ENCODE results near the gene MAPKAPK2. TPM values are rescaled to one million over a fixed set of nuclear protein-coding genes. Genes with fewer than 3 reads are reported as not detected.

MAPKAPK2 gene
- total RNA-seq, 1 donor from 2014 or later: 214 TPM

DNA sequence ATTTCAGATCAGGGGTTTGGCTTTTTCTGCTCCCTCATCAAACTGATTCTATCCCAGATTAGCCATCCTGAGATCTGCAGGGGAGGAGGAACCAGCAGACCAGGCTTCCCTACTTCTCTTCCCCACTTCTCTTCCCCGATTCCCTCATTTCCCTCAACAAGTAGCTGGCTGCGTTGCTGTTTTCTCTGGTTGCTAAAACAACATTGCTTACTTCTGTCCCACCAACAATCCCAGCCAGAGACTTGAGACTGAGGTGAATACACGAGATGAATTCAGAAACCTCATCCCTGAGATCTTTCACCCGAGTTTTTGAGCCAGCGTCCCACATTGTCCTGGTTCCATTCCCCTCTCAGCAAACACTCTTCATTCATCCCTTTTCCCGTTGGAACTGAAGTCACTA, 27.0 kb upstream of the MAPKAPK2 start:
- DNase-seq (ENCODE audit: missing footprints) (no peak), ATAC-seq (no peak)
- intact Hi-C loops (cut with DNase I): loop anchor here (2.0 kb wide), 2 partner anchors 29 to 67 kb away; no protein-coding TSS in a partner anchor

DNA sequence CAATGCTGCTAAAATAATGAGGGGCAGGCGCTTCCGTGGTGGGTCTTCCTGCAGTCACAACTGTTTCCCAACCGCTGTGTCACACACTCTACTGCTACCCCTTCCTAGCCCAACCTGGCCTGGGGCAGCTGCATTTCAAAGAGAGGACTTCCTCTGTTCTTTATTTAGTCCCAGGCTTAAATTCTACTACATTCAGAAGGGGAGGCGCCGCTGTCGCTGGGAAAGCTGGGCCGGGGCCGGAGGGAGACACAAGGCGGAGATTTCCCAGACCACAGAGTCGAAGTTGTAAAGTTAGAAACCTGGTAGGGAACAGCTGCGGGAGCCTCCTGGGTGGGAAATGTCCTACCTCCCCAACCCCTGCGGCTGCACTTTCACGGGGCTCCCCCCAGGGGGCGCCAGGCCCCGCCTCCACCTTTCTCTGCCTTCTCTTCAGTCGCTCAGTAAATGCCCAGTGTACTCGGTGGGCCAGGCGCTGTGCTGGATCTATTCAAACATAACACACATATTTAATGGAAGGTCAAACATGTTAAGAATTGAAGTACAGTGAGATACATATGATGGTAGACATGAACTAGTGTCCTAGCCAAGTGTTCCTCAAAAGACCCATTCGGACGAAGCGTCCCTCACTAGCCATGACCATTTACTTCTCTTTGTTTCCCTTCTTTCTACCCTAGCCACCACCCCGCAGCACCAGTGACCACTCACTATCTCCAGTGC, 26.3 kb upstream of the MAPKAPK2 start:
- peak; percentile 46 for ATAC-seq
- DNase-seq (ENCODE audit: missing footprints): peak; percentile 78
- intact Hi-C loops (cut with DNase I): loop anchor here (2.0 kb wide), 2 partner anchors 28 to 66 kb away; no protein-coding TSS in a partner anchor

DNA sequence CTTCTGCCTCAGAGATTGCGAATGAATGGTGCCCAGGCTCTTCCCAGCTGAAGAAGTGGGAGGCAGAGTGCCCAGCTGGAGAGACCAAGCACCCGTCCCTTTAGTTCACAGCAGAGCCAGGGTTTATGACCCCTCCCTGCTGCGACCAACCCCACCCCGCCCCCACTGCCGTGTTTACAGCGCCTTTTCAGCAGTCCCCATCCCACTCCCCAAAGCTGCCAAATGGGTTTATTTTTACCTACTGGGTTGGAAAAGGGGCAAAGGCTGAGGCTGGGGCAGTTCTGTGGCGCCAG, 25.8 kb upstream of the MAPKAPK2 start:
- ATAC-seq: peak; percentile 24
- intact Hi-C loops (cut with DNase I): loop anchor here (2.0 kb wide), 2 partner anchors 28 to 66 kb away; no protein-coding TSS in a partner anchor
- DNase-seq (ENCODE audit: missing footprints): no peak

DNA sequence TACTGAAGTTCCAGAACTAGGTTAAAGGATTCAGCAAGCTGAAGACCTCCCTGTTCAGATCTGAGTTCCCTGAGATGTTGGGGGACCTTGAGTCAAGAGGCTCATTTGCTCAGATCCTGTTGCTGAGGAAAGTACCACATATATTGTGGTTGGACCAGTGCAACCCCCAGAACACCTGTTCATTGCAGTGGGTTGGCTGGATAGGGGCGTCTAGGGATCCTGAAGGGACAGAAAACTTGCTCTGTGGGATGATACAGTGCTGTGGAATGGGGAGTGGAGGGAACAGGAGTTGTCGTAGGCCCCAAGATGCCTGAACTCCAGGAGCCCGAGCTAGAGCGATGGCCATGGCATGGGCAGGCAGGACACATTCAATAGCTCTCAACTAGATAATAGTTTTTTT, 24.6 kb upstream of the MAPKAPK2 start:
- no peak for DNase-seq (ENCODE audit: missing footprints)
- ATAC-seq: no peak
- intact Hi-C loops (cut with DNase I): no loop called here

DNA sequence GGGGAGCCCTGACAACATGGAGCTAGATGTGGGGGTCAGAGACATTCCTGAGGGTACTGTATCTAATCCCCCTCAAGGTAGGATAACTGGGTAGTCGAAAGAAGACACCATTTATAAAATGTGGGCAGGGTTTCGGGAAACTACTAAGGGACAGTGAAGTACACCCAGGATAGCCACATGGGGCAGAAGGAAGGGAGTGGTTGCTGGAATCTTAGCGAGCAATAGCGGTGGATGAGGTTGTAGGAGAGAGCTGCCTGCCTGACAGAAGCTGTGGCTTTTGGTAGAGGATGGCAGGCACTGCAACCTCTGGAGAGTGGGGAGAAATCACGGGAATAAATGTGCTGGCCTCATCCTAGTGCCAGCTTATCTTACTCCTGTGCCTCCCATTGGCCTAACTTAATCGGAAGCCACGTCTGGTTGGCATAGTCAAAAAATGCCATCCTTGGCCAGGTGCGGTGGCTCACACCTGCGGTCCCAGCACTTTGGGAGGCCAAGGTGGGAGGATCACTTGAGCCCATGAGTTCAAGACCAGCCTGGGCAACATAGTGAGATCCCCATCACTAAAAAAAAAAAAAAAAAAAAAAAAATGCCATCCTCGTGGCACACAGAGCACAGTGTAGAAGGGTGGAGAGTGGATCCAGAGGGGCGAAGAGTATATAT, 23.4 kb upstream of the MAPKAPK2 start:
- DNase-seq (ENCODE audit: missing footprints) (no peak), ATAC-seq (no peak)
- intact Hi-C loops (cut with DNase I): no loop called here

DNA sequence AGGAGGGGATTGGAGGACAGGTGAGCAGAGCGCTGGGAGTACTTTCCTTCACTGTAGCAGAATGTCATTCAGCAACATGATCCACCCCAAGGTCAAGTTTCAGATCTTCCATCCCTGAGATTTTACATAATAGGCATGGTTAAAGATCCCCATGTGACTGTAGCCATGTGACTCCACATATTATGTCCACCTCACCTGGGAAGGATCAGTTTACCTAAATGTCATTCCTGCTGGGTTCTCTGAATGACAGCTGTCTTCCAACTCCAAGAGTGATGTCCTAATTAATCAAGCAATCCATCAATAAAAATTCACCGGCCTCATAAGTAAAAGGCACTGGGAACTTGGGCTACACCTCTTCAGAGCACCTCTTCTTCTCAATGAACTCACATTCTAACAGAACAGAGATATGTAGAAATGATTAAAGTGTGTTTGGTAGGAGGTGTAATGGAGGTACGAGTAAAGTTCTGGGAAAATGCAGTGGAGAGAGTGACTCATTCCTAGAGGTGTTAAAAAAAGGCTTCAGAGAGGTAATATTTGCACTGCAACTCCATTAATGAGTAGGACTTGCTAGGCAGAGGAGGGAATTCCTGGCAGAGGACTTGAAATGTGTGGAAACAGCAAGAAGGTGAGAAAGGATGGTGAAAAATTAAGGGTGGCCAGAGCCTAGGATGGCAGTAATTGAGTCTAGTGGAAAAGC, 22.2 kb upstream of the MAPKAPK2 start:
- DNase-seq (ENCODE audit: missing footprints) (no peak), ATAC-seq (no peak)
- intact Hi-C loops (cut with DNase I): no loop called here

DNA sequence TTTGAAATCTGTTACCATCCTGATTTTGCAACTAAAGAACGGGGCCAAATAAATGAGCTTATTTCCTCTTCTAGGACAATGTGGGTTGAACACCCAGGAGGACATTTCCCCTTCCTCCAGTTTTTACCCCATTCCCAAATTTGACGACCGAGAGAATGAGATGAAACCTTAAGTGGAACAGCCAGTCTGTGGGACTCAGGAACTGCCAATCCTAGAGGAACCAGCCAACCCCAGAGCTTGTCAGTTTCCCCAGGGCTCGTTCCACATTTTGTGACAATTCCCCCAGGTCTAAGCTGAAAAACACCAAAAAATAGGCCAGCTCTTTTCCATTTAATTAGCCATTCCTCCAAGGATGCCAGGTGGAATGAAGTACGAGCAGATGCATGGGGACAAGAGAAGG, 21.3 kb upstream of the MAPKAPK2 start:
- no peak for ATAC-seq
- DNase-seq (ENCODE audit: missing footprints): no peak
- intact Hi-C loops (cut with DNase I): no loop called here

DNA sequence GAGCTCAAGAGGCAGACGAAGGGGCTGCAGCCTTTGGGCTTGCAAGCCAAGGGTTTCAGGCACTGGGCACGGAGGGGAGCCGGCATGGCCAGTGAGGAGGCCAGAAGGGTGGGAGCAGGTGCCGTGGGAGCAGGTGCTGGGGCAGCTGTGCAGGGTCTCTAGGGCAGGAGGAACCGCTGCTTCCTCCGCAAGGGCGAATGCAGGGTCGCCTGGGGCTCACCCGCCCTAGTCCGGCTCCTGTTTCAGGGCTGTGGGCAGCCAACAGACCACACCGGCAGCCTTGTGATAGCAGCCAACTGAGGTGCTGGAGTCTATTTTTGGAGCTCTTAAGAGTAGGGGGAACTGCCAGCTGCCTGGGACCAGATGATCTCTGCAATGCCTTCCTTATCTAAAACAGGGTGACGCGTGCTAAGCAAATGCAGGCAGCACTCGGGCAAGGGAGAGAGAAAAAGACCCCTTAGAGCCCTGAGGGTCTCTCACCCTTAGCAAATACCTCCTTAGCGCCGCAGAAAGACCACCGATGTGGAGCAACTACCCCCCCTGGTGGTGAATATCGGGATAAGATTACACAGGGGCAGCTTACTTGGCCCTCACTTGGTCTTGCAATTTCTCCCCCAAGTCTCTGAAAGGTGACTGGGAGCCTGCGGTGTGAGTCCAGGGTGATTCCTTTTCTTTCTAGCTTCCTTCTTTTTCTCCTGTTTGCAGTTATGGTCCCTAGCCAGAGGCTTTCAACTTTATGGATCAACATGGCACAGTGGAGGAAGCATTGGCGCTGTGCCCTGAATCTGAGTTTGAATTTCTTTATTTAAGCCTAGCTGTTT, 20.7 kb upstream of the MAPKAPK2 start:
- ATAC-seq: peak; percentile 73
- no peak for DNase-seq (ENCODE audit: missing footprints)
- intact Hi-C loops (cut with DNase I): loop anchor here (1.0 kb wide), 1 partner anchor 30 kb away; no protein-coding TSS in a partner anchor

DNA sequence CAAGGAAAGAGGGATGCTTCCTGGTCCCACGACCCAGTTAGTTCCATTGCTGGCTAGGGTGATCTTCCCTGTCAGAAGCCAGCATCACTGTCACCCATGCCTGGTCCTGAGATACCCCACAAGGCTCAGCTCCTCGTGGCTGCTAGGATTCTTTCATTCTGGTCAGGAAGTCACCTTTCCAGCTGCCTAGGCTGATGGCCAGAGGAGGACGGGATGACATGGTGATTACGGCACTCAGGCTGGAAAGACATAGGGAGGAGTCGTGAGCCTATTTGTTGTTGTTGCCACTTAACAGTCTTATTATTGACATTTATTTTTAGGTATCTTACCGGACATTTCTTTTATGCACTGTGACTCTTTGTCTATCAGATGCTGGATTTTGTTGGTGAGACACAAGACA, 20.0 kb upstream of the MAPKAPK2 start:
- intact Hi-C loops (cut with DNase I): loop anchor here (1.0 kb wide), 1 partner anchor 30 kb away; no protein-coding TSS in a partner anchor
- ATAC-seq (peak; percentile 69), DNase-seq (ENCODE audit: missing footprints) (no peak)

DNA sequence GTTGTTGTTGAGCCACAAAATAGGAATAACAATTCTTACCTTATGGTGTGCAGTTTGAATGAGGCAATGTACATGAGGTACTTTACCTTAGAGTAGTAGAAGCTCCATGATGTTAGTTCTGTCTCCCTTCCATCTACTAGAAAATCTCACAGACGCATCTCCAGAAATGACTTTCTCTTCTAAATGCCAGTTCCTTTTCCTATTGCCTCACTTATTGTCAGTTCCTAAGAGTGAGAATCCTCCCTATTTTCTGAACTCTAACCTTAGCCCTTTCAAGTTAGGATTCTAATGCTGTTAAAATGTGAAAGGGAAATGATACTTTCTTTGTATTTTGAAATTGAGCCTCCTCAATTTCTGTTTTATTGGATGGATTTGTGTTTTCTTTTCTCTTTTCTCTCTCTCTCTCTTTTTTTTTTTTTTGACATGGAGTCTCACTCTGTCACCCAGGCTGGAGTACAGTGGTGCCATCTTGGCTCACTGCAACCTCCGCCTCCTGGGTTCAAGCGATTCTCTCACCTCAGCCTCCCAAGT, 18.6 kb upstream of the MAPKAPK2 start:
- intact Hi-C loops (cut with DNase I): no loop called here
- DNase-seq (ENCODE audit: missing footprints) (no peak), ATAC-seq (no peak)

DNA sequence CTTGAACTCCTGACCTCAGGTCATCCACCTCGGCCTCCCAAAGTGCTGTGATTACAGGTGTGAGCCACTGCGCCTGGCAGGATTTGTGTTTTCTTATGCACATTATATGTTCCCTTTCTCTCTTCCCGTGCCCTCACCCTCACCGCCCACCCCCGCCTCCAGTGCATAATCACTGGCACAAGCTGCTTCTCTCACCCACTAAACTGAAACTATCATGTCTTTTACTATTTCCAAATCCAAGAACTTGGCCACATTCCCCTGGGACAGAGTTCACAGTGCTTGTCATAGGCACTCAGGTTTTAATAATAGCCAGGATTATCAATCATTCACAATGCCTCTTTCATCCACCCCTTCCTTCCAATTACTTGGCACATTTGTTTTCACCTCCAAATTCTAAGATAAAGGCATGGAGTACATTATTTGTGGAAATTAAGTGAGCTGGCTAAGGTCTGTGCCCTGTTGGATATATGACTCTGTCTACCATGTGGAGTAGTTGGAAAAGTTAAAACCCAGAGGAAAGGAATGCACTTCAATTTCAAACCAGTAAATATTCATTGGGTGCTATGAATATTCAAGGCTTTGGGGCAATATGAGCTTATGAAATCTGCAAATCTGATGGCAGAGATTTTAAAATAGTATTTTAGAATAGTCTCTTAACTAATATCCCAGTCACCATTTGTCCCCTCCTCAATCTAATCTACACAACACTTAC, 17.6 kb upstream of the MAPKAPK2 start:
- ATAC-seq (no peak), DNase-seq (ENCODE audit: missing footprints) (no peak)
- intact Hi-C loops (cut with DNase I): no loop called here

DNA sequence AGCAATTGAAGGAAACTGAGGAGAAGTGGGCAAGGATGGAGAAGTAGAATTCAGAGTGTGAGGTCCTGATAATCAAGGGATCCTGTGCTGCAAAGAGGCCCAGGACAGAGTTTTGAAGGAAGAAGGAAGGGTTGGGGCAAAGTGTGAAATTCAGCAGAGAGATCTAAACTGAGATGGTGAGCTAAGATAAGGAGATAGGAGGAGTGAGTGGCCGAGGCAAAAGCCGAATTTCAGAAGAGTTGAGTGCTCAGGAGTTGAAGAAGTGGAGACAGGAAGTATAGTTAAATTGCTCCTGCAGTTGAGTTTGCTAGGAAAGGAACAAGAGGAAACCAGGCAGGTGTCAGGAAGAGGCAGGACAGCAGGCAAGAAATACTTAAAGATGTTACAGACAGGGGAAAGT, 16.4 kb upstream of the MAPKAPK2 start:
- ATAC-seq: no peak
- intact Hi-C loops (cut with DNase I): no loop called here
- no peak for DNase-seq (ENCODE audit: missing footprints)

DNA sequence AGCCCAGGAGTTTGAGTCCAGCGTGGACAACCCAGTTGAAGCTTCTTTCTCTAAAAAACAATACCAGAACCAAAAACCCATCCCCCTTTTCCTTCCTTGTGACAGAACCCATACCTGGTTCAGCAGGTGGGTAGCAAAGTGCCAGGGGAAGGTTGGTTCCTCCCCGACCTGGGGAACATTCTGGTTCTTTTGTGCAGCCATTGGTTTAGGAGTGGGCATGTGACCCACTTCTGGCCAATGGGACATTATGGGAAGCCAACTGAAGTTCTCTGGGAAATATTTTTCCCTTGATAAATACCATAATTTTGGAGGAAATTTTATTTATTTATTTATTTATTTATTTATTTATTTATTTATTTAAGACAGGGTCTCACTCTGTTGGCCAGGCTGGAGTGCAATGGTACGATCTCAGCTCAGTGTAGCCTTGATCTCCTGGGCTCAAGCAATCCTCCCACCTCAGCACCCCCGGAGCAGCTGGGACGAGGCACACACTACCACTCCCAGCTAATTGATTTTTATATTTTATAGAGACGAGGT, 15.8 kb upstream of the MAPKAPK2 start:
- intact Hi-C loops (cut with DNase I): no loop called here
- DNase-seq (ENCODE audit: missing footprints): no peak
- ATAC-seq: no peak

DNA sequence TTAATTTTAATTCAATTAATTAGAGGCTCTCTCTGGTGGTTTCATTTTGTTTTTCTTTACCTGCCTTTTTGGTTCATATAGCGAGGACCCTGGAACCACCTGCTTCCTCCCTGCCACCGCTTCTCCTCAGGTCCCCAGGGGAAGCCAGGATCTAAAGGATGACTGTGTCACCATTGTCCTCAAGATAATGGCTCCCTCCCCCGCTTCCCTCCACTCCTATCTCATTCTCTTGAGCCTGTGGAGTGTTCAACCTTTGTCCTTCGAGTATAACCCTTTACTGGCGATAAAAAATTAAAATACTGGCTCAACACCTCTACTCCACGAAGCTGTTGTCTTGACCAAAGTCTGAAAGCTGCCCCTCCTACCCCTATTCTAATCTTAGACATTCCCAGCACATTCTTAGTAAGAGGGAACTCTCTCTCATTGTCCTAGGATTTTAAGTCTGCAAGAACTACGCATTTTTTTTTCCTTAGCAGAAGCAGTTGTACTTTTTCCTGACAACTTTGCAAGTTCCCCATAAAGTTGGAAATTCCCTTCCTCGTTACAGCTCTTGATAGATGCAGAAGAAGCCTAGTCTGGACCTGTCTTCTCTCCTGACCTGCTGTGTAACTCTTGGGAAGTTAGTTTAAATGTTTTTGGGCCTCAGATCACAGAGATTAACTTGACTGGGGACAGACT, 12.6 kb upstream of the MAPKAPK2 start:
- ATAC-seq: peak; percentile 35
- intact Hi-C loops (cut with DNase I): no loop called here
- DNase-seq (ENCODE audit: missing footprints): no peak

DNA sequence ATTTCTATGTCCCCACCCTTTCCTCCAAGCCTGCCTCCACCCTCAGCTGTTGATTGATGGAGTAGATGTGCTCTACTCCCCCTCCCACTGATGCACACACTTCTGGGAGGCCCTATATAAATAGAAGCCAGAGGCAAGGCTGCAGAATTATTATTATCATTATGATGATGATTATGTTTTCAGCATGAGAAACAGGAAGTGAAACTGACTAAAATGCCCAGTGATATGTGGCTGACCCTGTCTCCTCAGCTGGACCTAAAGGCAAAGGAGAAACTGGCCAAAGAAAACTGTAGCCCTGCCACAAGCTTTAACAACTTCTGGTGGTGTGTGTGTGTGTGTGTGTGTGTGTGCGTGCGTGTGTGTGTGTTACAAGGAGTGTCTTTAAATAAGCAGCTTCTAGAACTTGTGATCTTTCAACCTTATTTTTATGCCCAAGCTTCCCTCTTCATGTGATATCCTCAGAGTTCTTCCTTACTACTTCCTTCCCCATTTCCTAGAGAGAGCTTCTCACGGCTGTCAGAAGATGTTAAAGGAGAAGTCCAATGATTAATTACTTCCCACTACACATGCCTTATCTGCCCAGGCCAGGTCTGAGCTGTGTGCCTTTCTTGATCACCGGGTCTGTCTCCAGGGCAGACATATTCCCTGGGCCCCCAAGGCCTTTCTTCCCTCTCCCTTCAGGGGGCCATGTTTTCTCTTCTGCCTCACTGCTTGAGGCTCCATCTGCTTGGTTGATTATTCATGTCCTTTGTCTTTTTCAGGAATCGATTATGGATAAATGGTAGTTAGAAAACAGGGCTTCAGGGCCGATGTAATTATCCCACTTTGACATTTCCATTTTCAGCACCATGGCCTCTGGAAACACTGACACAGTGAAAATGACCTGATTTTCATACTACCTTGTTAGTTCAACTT, 11.6 kb upstream of the MAPKAPK2 start:
- no peak for DNase-seq (ENCODE audit: missing footprints)
- intact Hi-C loops (cut with DNase I): no loop called here
- ATAC-seq: peak; percentile 35

DNA sequence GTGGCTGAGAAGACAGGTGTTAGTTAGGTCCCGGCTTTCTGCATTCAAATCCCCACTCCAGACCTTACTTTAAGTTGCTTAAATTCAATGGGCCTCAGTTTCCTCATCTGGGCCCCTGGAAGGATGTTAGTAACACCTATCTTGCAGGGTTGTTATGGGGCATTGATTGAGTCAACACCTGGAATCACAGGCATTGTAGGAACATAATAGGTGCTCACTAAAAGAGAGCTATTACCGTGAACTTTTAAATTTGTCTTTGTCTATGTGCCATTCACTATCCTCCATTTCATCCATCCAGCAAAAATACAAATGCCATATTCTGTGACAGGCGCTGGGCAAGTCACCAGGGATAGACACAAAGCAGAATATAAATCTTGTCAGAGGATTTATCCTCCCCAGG, 10.5 kb upstream of the MAPKAPK2 start:
- ATAC-seq: no peak

More for the DNA sequence above, 10.5 kb upstream of the MAPKAPK2 start:
- no peak for DNase-seq (ENCODE audit: missing footprints)
- intact Hi-C loops (cut with DNase I): no loop called here

Measured in Right ventricle myocardium inferior (tissue), 1 donor.